HG03469 (cell line): ENCODE data around the gene NCK1.
"Not testable (repeated sequence)": the region's sequence is repeated elsewhere in the genome, so short reads cannot be mapped to it uniquely, and the experiment has no call there.

ENCODE experiments used
- ATAC-seq: cut with Tn5 transposase; IDR thresholded peaks from one replicate; pipeline ENCODE4 v1.9.1; 2021; ENCODE audit warnings: mild to moderate bottlenecking, moderate library complexity, moderate number of reproducible peaks; ENCODE audit not compliant: unreplicated experiment

Gene NCK1

DNA sequence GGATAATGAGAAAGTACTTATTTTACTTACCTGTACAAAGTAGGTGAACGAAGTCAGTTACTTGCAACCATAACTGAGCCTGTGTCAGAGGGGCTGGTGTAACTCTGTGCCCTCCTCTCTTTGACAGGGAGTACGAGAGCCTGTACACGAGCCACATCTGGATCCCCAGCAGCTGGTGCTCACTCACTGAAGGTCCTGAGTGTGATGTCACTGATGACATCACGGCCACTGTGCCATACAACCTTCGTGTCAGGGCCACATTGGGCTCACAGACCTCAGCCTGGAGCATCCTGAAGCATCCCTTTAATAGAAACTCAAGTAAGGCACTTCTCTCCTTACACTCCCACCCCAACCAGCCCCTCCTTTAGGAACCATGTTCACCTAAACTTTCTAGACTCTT, 120.0 kb downstream of the NCK1 start:
- ATAC-seq = no peak

DNA sequence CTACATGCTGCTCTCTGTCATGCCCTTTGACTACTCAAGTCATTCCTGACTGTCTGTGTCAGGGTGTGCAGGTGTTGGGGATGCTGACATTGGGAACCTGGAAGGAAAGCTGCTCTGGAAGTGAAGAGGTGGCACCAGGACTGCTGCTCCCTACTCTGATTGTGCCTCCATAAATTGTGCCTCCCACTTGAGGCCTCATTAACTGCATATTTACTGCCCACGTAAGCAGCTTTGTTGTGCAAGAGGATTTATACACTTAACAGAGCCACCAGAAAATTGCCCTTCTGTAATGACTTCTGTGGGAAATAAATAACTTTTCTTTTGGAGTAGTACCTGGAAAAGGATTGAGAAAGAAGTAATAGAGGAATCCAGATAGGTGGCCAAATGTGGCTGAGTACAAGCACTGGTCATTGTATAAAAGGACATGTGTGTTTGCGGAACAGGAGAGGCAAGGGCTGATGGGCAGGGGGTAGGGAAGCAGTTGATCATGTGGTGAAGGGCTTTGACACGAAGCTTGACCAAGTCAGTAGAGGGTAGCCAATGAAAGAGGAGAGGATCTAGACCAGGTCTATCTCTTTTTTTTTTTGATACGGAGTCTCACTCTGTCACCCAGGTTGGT, 120.6 kb downstream of the NCK1 start:
- no peak for ATAC-seq

DNA sequence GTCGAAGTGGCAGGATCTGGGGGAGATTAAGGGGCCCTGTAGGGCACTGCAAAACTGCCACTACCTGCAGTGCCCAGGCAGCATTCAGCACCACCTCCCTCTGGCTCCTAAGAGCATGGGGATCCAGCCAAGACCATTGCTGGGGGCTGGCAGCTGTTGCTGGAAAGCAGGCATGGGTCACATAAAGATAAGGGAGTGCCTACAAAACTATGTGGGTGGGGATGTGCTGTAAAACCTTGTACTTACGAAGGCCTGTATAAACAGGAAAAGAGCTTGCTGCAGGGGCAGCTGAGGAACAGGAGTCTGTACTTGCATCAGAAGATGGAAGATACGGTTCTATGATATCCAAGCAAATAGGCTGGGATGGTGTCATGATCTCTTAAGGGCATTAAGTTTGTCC, 122.8 kb downstream of the NCK1 start:
- ATAC-seq = no peak

GRCh38 chr3:136987398-136987980, 125.5 kb downstream of the NCK1 start:
- not testable (repeated sequence) for ATAC-seq

DNA sequence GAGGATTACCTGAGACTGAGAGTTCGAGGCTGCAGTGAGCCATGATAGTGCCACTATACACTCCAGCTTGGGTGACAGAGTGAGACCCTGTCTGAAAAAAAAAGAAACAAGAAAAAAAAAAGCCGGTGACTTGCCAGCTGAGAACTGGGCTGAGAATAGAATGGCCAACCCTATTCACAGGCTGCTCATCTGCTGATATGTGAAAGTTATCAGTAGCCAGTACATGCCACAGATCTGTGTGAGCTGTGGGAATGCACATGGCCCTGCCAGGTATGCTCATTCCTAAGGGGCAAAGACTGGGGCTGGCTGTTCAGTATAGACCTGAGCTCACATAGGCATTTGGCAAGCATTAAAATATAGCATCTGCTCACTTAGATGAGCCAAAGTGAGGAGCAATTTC, 126.6 kb downstream of the NCK1 start:
- ATAC-seq = no peak

GRCh38 chr3:136989781-136990524, 127.9 kb downstream of the NCK1 start:
- no peak for ATAC-seq

DNA sequence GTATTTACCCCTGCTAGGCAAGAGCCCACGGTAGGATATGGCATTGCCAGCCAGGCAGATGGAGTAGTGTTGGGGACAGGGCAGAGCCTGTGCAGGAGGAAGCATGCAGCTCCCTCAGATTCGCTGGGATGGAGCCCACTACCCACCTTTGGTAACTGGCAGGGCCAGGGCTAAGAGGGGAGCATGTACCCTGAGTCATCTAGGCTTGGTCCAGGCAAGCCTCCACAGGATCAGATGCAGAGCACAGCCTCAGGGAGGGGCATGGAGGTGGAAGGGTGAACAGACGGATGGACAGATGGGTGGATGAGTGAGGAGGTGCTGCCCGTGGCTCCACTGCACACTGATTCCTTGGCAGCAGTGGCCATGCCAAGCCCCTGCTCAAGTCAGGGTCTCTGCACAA, 128.8 kb downstream of the NCK1 start:
- ATAC-seq = no peak

DNA sequence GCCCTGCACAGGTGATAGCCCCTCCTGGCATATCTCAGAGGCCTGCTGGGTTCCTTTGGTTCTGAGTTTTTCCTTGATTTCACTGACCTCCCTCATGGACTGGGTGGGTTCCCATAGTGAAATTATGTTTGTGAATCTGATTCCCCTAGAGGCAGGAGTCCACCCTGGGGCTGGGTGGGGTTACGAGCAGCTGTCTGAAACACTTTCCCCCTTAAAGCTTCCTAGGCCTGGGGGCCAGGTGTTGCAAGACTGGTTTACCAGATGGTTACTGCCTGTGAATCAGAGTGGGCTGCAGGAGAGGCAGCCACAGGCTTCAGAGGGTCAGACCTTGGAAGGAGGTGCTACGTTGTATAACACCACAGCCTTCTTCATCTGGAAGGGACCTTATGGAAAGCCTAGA, 130.1 kb downstream of the NCK1 start:
- ATAC-seq = no peak

GRCh38 chr3:136994772-136995516, 132.9 kb downstream of the NCK1 start:
- no peak for ATAC-seq

DNA sequence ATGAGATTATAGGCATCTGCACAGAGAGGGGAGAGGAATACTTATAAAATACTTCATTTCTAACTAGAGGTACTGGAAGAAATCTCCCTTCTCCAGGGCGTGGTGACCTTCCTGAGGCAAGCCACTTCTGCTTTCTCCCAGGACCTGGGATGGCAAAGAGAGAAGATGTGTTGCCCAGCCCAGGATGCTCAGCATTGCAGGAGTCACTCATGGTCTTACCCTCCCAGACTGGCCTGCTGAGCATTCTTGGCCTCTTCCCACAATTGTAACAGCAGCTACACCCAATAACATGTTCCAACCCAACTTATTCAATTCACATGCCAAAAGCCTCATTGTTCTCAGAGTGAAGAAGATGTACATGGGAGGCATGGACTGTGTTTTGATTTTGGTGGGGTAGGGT, 133.6 kb downstream of the NCK1 start:
- no peak for ATAC-seq
